HG03159 (cell line): ENCODE measurements around the gene DLGAP4.
"Not testable (repeated sequence)": the region's sequence is repeated elsewhere in the genome, so short reads cannot be mapped to it uniquely, and the experiment has no call there.

Experiments used
- ATAC-seq: cut with Tn5 transposase; IDR thresholded peaks from one replicate; pipeline ENCODE4 v1.9.1; 2021; ENCODE audit warnings: mild to moderate bottlenecking, moderate library complexity; ENCODE audit not compliant: unreplicated experiment

The DLGAP4 gene

GRCh38 chr20:36372666-36373065 is 66.5 kb downstream of the DLGAP4 start:
- no peak for ATAC-seq

- ATAC-seq = no peak
Observed at GRCh38 chr20:36373089-36373488, 67.0 kb downstream of the DLGAP4 start.

GRCh38 chr20:36374995-36375394 is 68.9 kb downstream of the DLGAP4 start:
- ATAC-seq = no peak

- no peak for ATAC-seq
Observed at GRCh38 chr20:36377348-36378326, 71.5 kb downstream of the DLGAP4 start.

GRCh38 chr20:36378686-36379085 is 72.5 kb downstream of the DLGAP4 start:
- ATAC-seq = no peak

- ATAC-seq = not testable (repeated sequence)
Observed at GRCh38 chr20:36379914-36380313, 73.8 kb downstream of the DLGAP4 start.

GRCh38 chr20:36384022-36384619 is 78.0 kb downstream of the DLGAP4 start:
- no peak for ATAC-seq

- no peak for ATAC-seq
Observed at GRCh38 chr20:36385503-36385902, 79.4 kb downstream of the DLGAP4 start.

GRCh38 chr20:36386236-36386635 is 80.1 kb downstream of the DLGAP4 start:
- ATAC-seq = no peak

- ATAC-seq = no peak
Observed at GRCh38 chr20:36390269-36390668, 84.1 kb downstream of the DLGAP4 start.

- ATAC-seq = no peak
Observed at GRCh38 chr20:36390719-36391415, 84.7 kb downstream of the DLGAP4 start.

- no peak for ATAC-seq
Observed at GRCh38 chr20:36391456-36391855, 85.3 kb downstream of the DLGAP4 start.

- no peak for ATAC-seq
Observed at GRCh38 chr20:36391955-36392354, 85.8 kb downstream of the DLGAP4 start.

- no peak for ATAC-seq
Observed at GRCh38 chr20:36392989-36393388, 86.8 kb downstream of the DLGAP4 start.

GRCh38 chr20:36394340-36394965 is 88.3 kb downstream of the DLGAP4 start:
- no peak for ATAC-seq

- no peak for ATAC-seq
Observed at GRCh38 chr20:36396340-36396739, 90.2 kb downstream of the DLGAP4 start.

- ATAC-seq = no peak
Observed at GRCh38 chr20:36396847-36397630, 90.9 kb downstream of the DLGAP4 start.

- ATAC-seq = no peak
Observed at GRCh38 chr20:36398515-36398914, 92.4 kb downstream of the DLGAP4 start.

- no peak for ATAC-seq
Observed at GRCh38 chr20:36399147-36399968, 93.2 kb downstream of the DLGAP4 start.
